ENCODE data around the gene ALDH2.
"Not testable (repeated sequence)": the region's sequence is repeated elsewhere in the genome, so short reads cannot be mapped to it uniquely, and the experiment has no call there.

ALDH2 gene

GRCh38 chr12:111822886-111823285, 56.2 kb downstream of the ALDH2 start:
- Histone ChIP-seq H3K9ac (no peak overlapping the region), H3K4me1 (peaks cover 26% of the 10 kb centered on the region), H4K20me1 (no peaks in the 10 kb centered on the region), H3K4me3 (no peak overlapping the region), H3K27me3 (no peaks in the 10 kb centered on the region), H3K4me2 (0 out of 2 replicates have a peak overlapping the region, but pooled peaks have one; percentile 6), H3K36me3 (no peaks in the 10 kb centered on the region), H3K9me3 (0 out of 2 replicates have a peak, but pooled peaks cover 7% of the 10 kb centered on the region), H3K27ac (no peak overlapping the region)
- TF ChIP-seq Cebpa-rat (IDR thresholded peaks at IDR 0.05) = no peak

GRCh38 chr12:111823891-111824290, 57.2 kb downstream of the ALDH2 start:
- H3K4me3 ChIP-seq = no peak overlapping the region
- no peak for TF ChIP-seq Cebpa-rat (IDR thresholded peaks at IDR 0.05)
- H3K9me3 ChIP-seq = peaks cover 7% of the 10 kb centered on the region; the same call in 1 of the 2 replicates
- no peak overlapping the region for H3K27ac ChIP-seq
- 0 out of 2 replicates have a peak overlapping the region, but pooled peaks have one; percentile 6 for H3K4me2 ChIP-seq
- H3K4me1 ChIP-seq = peaks cover 26% of the 10 kb centered on the region
- H3K36me3 ChIP-seq = no peaks in the 10 kb centered on the region
- H4K20me1 ChIP-seq = no peaks in the 10 kb centered on the region
- no peak overlapping the region for H3K9ac ChIP-seq
- H3K27me3 ChIP-seq = no peaks in the 10 kb centered on the region

- not testable (repeated sequence) for H3K27ac ChIP-seq, H3K9ac ChIP-seq, H3K4me2 ChIP-seq, H3K36me3 ChIP-seq, H3K27me3 ChIP-seq, H3K4me3 ChIP-seq, H4K20me1 ChIP-seq, H3K9me3 ChIP-seq
- H3K4me1 ChIP-seq = peaks cover 23% of the 10 kb centered on the region
Measured at GRCh38 chr12:111824312-111824711, 57.6 kb downstream of the ALDH2 start.

- H3K9ac ChIP-seq = no peak overlapping the region
- H3K27ac ChIP-seq = no peak overlapping the region
- TF ChIP-seq Cebpa-rat (IDR thresholded peaks at IDR 0.05) = no peak
- H3K4me1 ChIP-seq = peaks cover 12% of the 10 kb centered on the region
- no peak overlapping the region for H3K4me3 ChIP-seq
- no peaks in the 10 kb centered on the region for H4K20me1 ChIP-seq
- H3K36me3 ChIP-seq = no peaks in the 10 kb centered on the region
- no peak overlapping the region for H3K4me2 ChIP-seq
- peaks cover 7% of the 10 kb centered on the region; the same call in 1 of the 2 replicates for H3K9me3 ChIP-seq
- H3K27me3 ChIP-seq = no peaks in the 10 kb centered on the region
Measured at GRCh38 chr12:111825509-111825908, 58.8 kb downstream of the ALDH2 start.

GRCh38 chr12:111826316-111826715, 59.6 kb downstream of the ALDH2 start:
- Histone ChIP-seq H3K4me1 (peaks cover 12% of the 10 kb centered on the region), H3K9ac (no peak overlapping the region), H3K4me3 (no peak overlapping the region), H3K36me3 (no peaks in the 10 kb centered on the region), H3K9me3 (peaks cover under 1% of the 10 kb centered on the region; the same call in 1 of the 2 replicates), H3K27ac (no peak overlapping the region), H3K27me3 (no peaks in the 10 kb centered on the region), H4K20me1 (no peaks in the 10 kb centered on the region), H3K4me2 (no peak overlapping the region)
- no peak for TF ChIP-seq Cebpa-rat (IDR thresholded peaks at IDR 0.05)

GRCh38 chr12:111826992-111827391, 60.3 kb downstream of the ALDH2 start:
- no peak overlapping the region for H3K27ac ChIP-seq
- no peak overlapping the region for H3K9ac ChIP-seq
- no peak for TF ChIP-seq Cebpa-rat (IDR thresholded peaks at IDR 0.05)
- no peak overlapping the region for H3K4me3 ChIP-seq
- no peaks in the 10 kb centered on the region for H3K27me3 ChIP-seq
- H3K4me1 ChIP-seq = peaks cover 12% of the 10 kb centered on the region
- H3K4me2 ChIP-seq = no peak overlapping the region
- no peaks in the 10 kb centered on the region for H3K36me3 ChIP-seq
- H4K20me1 ChIP-seq = no peaks in the 10 kb centered on the region
- H3K9me3 ChIP-seq = no peaks in the 10 kb centered on the region; the same call in 1 of the 2 replicates

GRCh38 chr12:111827907-111828306, 61.2 kb downstream of the ALDH2 start:
- no peak overlapping the region for H3K27ac ChIP-seq
- no peak for TF ChIP-seq Cebpa-rat (IDR thresholded peaks at IDR 0.05)
- no peak overlapping the region for H3K4me2 ChIP-seq
- no peak overlapping the region for H3K9ac ChIP-seq
- no peaks in the 10 kb centered on the region for H3K36me3 ChIP-seq
- H3K27me3 ChIP-seq = no peaks in the 10 kb centered on the region
- H3K4me3 ChIP-seq = no peak overlapping the region
- H3K9me3 ChIP-seq = no peaks in the 10 kb centered on the region; the same call in 1 of the 2 replicates
- peaks cover 12% of the 10 kb centered on the region for H3K4me1 ChIP-seq
- H4K20me1 ChIP-seq = no peaks in the 10 kb centered on the region

- Histone ChIP-seq H3K27ac (no peak overlapping the region), H3K36me3 (no peaks in the 10 kb centered on the region), H3K27me3 (no peaks in the 10 kb centered on the region), H3K4me2 (no peak overlapping the region), H4K20me1 (no peaks in the 10 kb centered on the region), H3K4me3 (no peak overlapping the region), H3K9ac (no peak overlapping the region), H3K4me1 (peaks cover 7% of the 10 kb centered on the region), H3K9me3 (no peaks in the 10 kb centered on the region; the same call in 1 of the 2 replicates)
- TF ChIP-seq Cebpa-rat (IDR thresholded peaks at IDR 0.05) = no peak
Measured at GRCh38 chr12:111828338-111828979, 61.7 kb downstream of the ALDH2 start.

- H3K9me3 ChIP-seq, H3K27ac ChIP-seq, H3K4me2 ChIP-seq, H3K36me3 ChIP-seq, H3K4me1 ChIP-seq, H4K20me1 ChIP-seq, H3K9ac ChIP-seq, H3K4me3 ChIP-seq, H3K27me3 ChIP-seq: not testable (repeated sequence)
Measured at GRCh38 chr12:111829635-111830034, 62.9 kb downstream of the ALDH2 start.

GRCh38 chr12:111834740-111835386, 68.1 kb downstream of the ALDH2 start:
- H3K4me3 ChIP-seq, H3K27ac ChIP-seq, H3K9me3 ChIP-seq, H4K20me1 ChIP-seq, H3K4me1 ChIP-seq, H3K27me3 ChIP-seq, H3K9ac ChIP-seq, H3K4me2 ChIP-seq: not testable (repeated sequence)
- peaks cover 20% of the 10 kb centered on the region for H3K36me3 ChIP-seq

- H3K9me3 ChIP-seq, H3K4me3 ChIP-seq, H4K20me1 ChIP-seq, H3K27me3 ChIP-seq, H3K4me2 ChIP-seq, H3K27ac ChIP-seq, H3K9ac ChIP-seq: not testable (repeated sequence)
- Histone ChIP-seq H3K4me1 (peaks cover 13% of the 10 kb centered on the region), H3K36me3 (peaks cover 26% of the 10 kb centered on the region)
Measured at GRCh38 chr12:111835531-111836181, 68.9 kb downstream of the ALDH2 start.

All from BLaER1 (cell line).